Stimulated activated CD4-positive, alpha-beta T cell treated with anti-CD3 and anti-CD28 coated beads, Interleukin-12 subunit alpha, Interleukin-12 subunit beta, amount 100 ng/mL, for 24 hours (primary cell): ENCODE measurements around the gene FLOT1.
"Not testable (repeated sequence)": the region's sequence is repeated elsewhere in the genome, so short reads cannot be mapped to it uniquely, and the experiment has no call there.

Source experiments
- DNase-seq, 2 experiments: peaks; one replicate each; pipeline ENCODE4 v3.0.0-alpha.2; 2020; ENCODE audit warnings: low read depth in 2 of 2

Gene FLOT1

GRCh38 chr6:30723159-30723842 is 19.2 kb downstream of the FLOT1 start:
- not testable (repeated sequence) for DNase-seq

GRCh38 chr6:30722280-30723112 is 20.0 kb downstream of the FLOT1 start:
- peak in 1 of 2 experiments; percentile 77 for DNase-seq

GRCh38 chr6:30722025-30722279 is 20.5 kb downstream of the FLOT1 start:
- DNase-seq: not testable (repeated sequence)

DNA sequence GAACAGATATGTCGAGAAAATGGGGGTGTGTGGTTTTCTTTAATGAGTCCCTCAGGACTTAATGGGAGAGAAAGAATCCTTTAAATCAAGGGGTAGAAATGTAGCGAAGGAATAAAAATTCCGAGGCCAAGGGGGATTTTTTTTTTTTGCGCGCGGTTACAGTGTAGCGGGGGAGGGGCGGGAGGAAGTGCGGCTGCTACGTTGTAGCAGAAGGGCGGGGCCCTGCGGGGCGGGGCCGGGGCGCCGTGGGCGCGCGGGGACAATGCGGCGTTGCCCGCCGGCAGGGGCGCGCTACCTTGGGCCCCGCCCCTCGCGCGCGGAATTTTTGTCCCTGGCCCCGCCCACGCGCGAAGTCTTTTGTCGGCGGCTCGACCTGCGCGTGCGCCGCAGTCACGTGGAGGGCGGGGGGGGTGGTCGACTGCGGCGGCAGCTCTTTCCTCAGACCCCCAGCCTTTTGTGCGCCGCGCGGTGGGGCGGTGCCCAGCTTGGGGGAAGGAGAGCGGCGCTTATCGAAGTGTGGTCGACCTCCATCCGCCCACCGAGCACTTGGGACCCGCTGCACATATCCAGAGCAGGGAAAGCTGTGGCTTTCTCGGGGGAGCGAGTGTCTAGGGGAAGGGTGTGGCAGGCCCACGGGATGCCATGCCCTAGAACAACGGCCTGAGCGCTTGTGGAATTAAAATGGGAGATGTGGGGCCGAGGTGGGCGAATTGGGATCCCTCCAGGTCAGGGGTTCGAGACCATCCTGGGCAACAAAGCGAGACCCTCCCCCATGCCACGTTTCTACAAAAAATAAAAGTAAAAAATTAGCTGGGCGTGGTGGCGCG is 21.1 kb downstream of the FLOT1 start:
- peak; percentile 89 to 93 for DNase-seq

- peak in 1 of 2 experiments; percentile 54 for DNase-seq
These were observed 21.7 kb downstream of the FLOT1 start for GRCh38 chr6:30720738-30721197.

DNA sequence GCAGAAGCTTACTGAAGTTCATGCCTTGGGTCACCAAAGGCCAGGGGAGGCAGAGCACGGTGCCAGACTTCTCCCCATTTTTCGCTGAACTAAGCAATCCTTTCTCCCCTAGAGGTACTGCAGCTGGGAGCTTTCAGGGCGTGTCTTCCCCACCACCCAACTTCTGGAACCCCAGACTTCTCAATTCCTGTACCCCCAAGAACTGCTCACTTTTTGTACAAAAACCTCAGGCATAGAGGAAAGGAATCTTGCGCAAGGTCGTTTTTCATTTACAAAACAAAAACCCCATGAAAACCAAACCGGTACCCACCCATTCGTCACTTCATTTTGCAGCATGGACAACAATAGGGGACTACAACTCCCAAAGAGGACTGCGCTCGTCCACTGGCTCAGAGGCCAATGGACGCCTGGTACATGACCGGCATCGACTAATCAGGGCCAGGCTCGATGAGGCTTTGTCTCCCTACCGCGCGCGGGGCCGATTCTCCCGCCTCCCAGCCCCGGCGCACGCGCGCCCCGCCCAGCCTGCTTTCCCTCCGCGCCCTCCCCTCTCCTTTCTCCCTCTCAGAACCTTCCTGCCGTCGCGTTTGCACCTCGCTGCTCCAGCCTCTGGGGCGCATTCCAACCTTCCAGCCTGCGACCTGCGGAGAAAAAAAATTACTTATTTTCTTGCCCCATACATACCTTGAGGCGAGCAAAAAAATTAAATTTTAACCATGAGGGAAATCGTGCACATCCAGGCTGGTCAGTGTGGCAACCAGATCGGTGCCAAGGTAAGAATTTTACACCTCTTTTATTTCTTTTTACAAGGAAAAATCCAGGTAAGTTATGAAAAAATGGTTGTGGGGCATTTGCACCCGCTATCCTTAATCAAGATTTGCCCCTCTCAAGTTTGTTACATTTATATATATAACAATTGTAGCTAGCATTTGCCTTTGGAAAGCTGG is 22.4 kb downstream of the FLOT1 start, which contains the start of gene TUBB:
TUBB (plus strand) TSS at position 562 of the 947 bp plus-strand sequence; CDS start at position 717, 155 bp downstream.
- DNase-seq: peak; percentile 88 to 92

- no peak for DNase-seq
These were observed 23.1 kb downstream of the FLOT1 start for GRCh38 chr6:30719356-30719755.

GRCh38 chr6:30717845-30718720 is 24.4 kb downstream of the FLOT1 start:
- DNase-seq: not testable (repeated sequence)

- peak; percentile 97 to 98 for DNase-seq
These were observed 25.2 kb downstream of the FLOT1 start, which contains the start of gene MDC1 for GRCh38 chr6:30717129-30717844. MDC1 (minus strand) TSS chr6:30717281; CDS start chr6:30715175, 2,106 bp downstream.

- no peak for DNase-seq
These were observed 25.7 kb downstream of the FLOT1 start for GRCh38 chr6:30716879-30717128.

DNA sequence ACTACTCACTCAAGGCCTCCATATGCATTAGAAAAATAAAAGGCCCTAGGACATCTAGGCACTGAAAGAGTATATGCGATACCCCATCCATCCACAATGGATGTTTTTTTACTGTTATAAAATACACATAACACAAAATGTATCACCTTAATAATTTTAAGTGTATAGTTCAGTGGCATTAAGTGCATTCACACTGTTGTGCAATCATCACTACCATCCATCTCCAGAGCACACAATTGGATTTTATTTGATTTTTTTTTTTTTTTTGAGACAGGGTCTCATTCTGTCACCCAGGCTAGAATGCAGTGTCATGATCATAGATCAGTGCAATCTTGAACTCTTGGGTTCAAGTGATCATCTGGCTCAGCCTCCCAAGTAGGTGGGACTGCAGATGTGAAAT is 28.2 kb downstream of the FLOT1 start:
- no peak for DNase-seq

GRCh38 chr6:30712441-30712945 is 30.0 kb downstream of the FLOT1 start:
- DNase-seq: no peak

- DNase-seq: no peak
These were observed 30.6 kb downstream of the FLOT1 start for GRCh38 chr6:30711758-30712380.

- DNase-seq: no peak
These were observed 33.2 kb downstream of the FLOT1 start for GRCh38 chr6:30709101-30709868.

GRCh38 chr6:30707281-30707850 is 35.1 kb downstream of the FLOT1 start:
- no peak for DNase-seq

- DNase-seq: no peak
These were observed 36.9 kb downstream of the FLOT1 start for GRCh38 chr6:30705620-30706019.

DNA sequence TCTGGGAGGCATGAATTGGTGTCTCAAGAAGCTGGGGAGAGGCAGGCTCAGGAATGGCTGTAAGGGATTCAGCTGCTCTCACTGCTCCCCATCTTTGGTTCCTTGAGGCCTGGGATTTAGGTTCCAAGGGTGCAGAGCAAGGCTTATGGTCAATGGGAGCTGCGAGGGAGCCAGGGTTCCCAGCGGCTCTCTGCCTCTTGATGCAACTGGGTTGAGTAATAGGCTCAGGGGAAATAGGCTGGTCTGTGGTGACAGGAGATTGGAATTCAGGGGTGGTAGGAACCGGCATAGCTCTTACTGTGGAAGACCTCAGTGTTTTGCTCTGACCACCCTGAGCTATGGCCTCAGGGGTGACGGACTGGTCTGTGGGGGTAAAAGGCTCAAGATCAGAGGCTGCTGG is 38.7 kb downstream of the FLOT1 start:
- no peak for DNase-seq

DNA sequence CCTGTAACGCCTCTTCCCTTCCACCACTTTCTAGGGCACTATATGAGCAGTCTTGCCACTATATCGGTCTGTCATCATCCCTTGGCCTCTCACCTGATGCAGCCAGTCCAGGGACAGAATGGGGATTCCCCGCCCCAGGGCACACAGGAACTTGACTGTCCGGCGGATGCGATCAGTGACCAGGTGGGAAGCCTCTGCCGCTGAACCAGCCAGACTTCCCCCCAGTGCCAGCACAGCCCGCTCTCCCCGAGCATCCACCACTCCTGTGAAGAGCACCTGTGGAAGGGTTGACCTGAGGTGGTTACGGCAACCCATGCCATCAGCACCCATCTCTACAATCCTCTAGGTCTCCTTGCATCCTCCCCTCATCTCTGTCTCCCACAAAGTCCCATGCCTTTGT is 39.5 kb downstream of the FLOT1 start:
- no peak for DNase-seq
